GM06990 (cell line): ENCODE data around the gene LRRC32.

ENCODE experiments used
- DNase-seq: peaks from one replicate; pipeline ENCODE4 v3.0.0-alpha.2; 2011; ENCODE audit not compliant: insufficient read length; ENCODE audit errors: extremely low read depth
- H3K27me3 ChIP-seq: replicated peaks from 2 replicates; pipeline ENCODE4 v1.6.0; 2011; ENCODE audit warnings: low read length; ENCODE audit not compliant: control insufficient read depth, insufficient read depth
- H3K36me3 ChIP-seq: 2 replicates; pipeline ENCODE4 v1.5.1; 2011; ENCODE audit warnings: low read length; ENCODE audit not compliant: control insufficient read depth, insufficient read depth
- H3K4me3 ChIP-seq: replicated peaks from 2 replicates; pipeline ENCODE4 v1.5.1; 2011; ENCODE audit warnings: low read depth, mild to moderate bottlenecking, control low read depth, low read length
- TF ChIP-seq, protein P1 (sequence below): IDR thresholded peaks from 2 replicates; pipeline ENCODE4 v1.5.1; 2011; ENCODE audit warnings: low read length, control low read depth, mild to moderate bottlenecking, inconsistent platforms; ENCODE audit not compliant: insufficient read depth, poor library complexity, severe bottlenecking

Gene LRRC32

DNA sequence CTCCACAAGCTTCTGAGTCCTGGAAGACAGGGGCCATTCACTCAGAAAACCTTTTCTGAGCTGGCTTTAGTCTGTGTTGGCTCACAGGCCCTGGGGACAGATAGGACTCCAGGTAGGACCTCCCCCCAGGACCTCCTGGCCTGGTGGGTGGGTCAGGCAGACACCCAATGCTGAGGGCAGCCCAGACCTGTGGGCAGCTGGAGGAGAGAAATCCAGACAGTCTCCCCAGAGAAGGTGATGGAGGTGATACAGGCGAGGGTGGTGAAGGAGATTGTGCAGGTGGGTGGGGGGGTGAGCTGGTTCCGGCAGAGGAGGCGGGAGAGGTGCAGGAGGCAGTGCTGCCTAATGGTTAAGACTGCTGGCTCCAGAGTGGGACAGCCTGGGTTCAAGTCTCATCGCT lies 15.6 kb downstream of the LRRC32 start:
- peaks cover 1% of the 10 kb centered on the region for H3K27me3 ChIP-seq
- TF ChIP-seq, protein P1, sequence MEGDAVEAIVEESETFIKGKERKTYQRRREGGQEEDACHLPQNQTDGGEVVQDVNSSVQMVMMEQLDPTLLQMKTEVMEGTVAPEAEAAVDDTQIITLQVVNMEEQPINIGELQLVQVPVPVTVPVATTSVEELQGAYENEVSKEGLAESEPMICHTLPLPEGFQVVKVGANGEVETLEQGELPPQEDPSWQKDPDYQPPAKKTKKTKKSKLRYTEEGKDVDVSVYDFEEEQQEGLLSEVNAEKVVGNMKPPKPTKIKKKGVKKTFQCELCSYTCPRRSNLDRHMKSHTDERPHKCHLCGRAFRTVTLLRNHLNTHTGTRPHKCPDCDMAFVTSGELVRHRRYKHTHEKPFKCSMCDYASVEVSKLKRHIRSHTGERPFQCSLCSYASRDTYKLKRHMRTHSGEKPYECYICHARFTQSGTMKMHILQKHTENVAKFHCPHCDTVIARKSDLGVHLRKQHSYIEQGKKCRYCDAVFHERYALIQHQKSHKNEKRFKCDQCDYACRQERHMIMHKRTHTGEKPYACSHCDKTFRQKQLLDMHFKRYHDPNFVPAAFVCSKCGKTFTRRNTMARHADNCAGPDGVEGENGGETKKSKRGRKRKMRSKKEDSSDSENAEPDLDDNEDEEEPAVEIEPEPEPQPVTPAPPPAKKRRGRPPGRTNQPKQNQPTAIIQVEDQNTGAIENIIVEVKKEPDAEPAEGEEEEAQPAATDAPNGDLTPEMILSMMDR = no peak
- DNase-seq = no peak
- no peak overlapping the region for H3K4me3 ChIP-seq
- H3K36me3 ChIP-seq = no peaks in the 10 kb centered on the region

DNA sequence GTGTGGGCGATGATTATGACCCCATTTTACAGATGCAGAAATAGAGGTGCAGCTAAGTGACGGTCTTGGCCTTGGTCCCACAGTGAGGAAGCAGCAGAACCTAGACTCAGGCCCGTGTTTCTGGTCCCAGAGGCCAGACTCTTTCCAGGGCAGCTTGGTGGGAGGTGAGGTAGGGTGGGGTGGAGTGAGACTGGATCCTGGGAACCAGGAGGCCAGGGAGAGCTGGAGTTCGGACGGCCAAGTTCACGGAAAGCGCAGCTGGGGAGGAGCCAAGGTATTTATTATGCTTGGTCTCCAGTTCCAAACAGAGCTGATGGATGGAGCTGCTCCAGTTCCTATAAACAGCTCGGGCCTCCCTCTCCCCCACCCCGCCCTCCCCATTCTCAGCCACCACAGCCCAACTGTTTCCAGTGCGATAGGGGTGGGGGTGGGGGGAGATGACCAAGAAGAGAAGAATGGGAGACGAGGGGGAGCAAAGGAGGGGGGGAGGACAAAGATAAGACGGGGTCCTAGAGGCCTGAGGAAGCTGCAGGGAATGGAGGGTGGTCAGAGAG lies 16.2 kb downstream of the LRRC32 start:
- TF ChIP-seq, protein P1 = no peak
- H3K27me3 ChIP-seq = peaks cover 1% of the 10 kb centered on the region
- DNase-seq = no peak
- no peaks in the 10 kb centered on the region for H3K36me3 ChIP-seq
- no peak overlapping the region for H3K4me3 ChIP-seq

DNA sequence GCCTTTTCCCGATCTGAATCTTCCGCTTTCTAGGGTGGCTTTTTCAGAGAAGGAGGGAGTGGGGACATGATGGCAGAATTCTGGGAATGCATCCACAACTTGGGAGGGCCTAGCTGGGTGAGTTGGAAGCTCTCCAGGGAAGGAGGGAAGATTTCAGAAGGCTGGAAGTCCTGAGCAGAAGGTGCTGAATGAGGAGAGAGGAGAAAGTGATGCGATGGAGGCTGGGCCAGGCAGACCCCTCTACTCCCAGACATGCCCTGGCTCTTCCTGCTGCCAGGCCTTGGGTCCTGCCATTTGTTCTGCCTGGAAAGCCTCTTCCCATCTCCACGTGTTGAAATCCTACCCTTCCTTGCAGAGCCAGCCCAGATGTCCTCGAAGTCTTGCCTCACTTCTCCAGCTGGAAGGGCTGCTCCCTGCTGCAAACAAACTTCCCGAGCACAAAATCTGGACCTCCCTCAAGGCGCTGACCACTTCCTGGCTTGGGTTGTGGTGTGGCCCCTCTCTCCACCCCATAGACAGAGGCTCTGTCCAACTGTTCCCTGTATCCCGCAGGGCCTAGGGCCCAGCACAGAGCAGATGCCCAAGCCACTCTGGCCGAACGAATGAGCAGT lies 16.8 kb downstream of the LRRC32 start:
- H3K4me3 ChIP-seq = no peak overlapping the region
- H3K27me3 ChIP-seq = peaks cover 1% of the 10 kb centered on the region
- no peak for DNase-seq
- TF ChIP-seq, protein P1 = no peak
- H3K36me3 ChIP-seq = no peaks in the 10 kb centered on the region

DNA sequence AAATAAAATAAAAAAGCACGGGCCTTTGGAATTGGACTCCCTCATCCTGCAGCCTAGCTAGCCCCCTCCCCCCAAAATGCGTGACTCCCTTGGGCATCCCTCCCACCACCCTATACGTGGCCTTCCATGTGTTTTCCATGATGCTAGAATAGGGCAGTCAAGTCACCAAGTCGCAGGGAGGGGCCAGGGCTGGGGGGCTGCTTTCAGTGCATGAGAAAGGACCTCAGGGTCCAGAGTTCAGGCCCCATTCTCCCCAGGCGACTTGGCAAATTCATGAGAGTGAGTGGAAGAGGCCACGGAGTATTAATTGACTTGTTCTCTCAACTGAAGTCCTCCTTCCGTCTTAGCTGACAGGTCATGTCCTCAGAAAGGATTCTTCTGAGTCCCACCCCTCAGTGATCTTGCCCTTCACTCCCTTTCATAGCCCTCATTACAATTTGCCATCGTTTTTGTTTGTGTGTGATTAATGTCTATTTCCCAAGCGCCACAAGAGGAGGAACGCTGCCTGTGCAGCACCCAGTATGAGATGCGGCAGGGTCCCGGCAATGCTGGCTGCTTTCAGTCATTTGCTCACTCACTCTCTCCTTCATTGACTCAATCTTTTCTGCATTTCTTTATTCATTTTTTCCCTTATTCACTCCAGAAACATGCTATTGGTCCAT lies 17.4 kb downstream of the LRRC32 start:
- no peak for DNase-seq
- H3K36me3 ChIP-seq = no peaks in the 10 kb centered on the region
- H3K4me3 ChIP-seq = no peak overlapping the region
- H3K27me3 ChIP-seq = peaks cover 1% of the 10 kb centered on the region
- TF ChIP-seq, protein P1 = no peak

DNA sequence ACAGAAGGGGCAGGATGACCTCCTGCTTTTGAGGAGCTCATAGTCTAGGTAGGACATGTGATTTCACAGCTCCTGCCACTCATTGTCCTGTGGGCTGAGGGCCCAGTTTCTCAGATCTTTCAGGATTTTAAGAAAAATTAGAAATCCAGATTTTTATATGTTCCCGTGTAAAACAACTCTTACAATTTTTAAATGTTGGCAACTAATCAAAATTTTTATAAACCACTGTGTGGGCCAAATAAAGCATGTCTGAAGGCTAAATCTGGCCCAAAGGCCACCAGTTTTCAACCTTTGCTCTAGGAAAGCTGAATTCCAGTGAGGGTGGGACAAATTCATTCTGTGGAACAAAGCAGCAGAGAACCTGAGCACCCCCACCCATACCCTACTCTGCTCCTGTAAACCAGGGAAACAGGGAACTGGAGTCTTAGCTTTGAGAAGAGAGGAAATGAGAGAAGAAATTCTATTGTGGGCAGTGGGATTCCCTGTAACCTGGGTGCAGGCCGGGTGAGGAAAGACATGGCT lies 20.6 kb downstream of the LRRC32 start:
- Histone ChIP-seq H3K4me3 (no peak overlapping the region), H3K27me3 (peaks cover 3% of the 10 kb centered on the region), H3K36me3 (no peaks in the 10 kb centered on the region)
- DNase-seq = no peak
- TF ChIP-seq, protein P1 = no peak
